Osteocyte (in vitro differentiated cells): ENCODE results near the gene NEUROG1. TPM values are rescaled to one million over a fixed set of nuclear protein-coding genes. Genes with fewer than 3 reads are reported as not detected.
A peak's percentile ranks its signal among the peaks of the same experiment; 100 is the strongest.

Experiments used
- DNase-seq: peaks from one replicate; pipeline ENCODE4 v3.0.0; 2021; ENCODE audit warnings: mixed read lengths; ENCODE audit not compliant: unreplicated experiment; ENCODE audit errors: extremely low spot score
- H3K27ac Mint-ChIP-seq: one replicate; pipeline ENCODE4 v1.8.0; 2021; ENCODE audit warnings: mild to moderate bottlenecking, mixed read lengths; ENCODE audit not compliant: unreplicated experiment
- H3K27me3 Mint-ChIP-seq: one replicate; pipeline ENCODE4 v1.8.0; 2021; ENCODE audit warnings: mixed read lengths; ENCODE audit not compliant: unreplicated experiment
- H3K36me3 Mint-ChIP-seq: one replicate; pipeline ENCODE4 v1.8.0; 2021; ENCODE audit warnings: mixed read lengths; ENCODE audit not compliant: unreplicated experiment
- H3K4me1 Mint-ChIP-seq: one replicate; pipeline ENCODE4 v1.8.0; 2021; ENCODE audit warnings: mixed read lengths; ENCODE audit not compliant: unreplicated experiment
- H3K4me3 Mint-ChIP-seq: one replicate; pipeline ENCODE4 v1.8.0; 2021; ENCODE audit warnings: mild to moderate bottlenecking, moderate library complexity, mixed read lengths; ENCODE audit not compliant: unreplicated experiment
- H3K9me3 Mint-ChIP-seq: one replicate; pipeline ENCODE4 v1.8.0; 2021; ENCODE audit warnings: mixed read lengths; ENCODE audit not compliant: unreplicated experiment
- CTCF ChIP-seq: fragments of 200-600 bp; sonication (generic); IDR thresholded peaks from 2 replicates; pipeline ENCODE4 v1.5.0; 2021; ENCODE audit warnings: antibody characterized with exemption, mild to moderate bottlenecking, moderate library complexity
- total RNA-seq: library from RNA; stranded (reverse); gene quantifications from 2 replicates; pipeline ENCODE4 v1.2.1, GENCODE V29; 2021

Gene NEUROG1
- total RNA-seq, 1 donor from 2014 or later, result not detected

GRCh38 chr5:135490245-135491037, 45.3 kb downstream of the NEUROG1 start:
- peaks cover 63% of the 10 kb centered on the region for H3K27me3 Mint-ChIP-seq

GRCh38 chr5:135489466-135490244, 46.1 kb downstream of the NEUROG1 start:
- peak overlapping the region; percentile 70 for H3K4me3 Mint-ChIP-seq
- peaks cover 68% of the 10 kb centered on the region for H3K27me3 Mint-ChIP-seq
- H3K36me3 Mint-ChIP-seq, result no peaks in the 10 kb centered on the region
- peaks cover 29% of the 10 kb centered on the region for H3K4me1 Mint-ChIP-seq
- H3K27ac Mint-ChIP-seq, result no peak overlapping the region
- no peak for TF ChIP-seq CTCF
- no peaks in the 10 kb centered on the region for H3K9me3 Mint-ChIP-seq
- no peak for DNase-seq

More at GRCh38 chr5:135490245-135491037, 45.3 kb downstream of the NEUROG1 start:
- DNase-seq, result no peak
- TF ChIP-seq CTCF, result no peak
- peak overlapping the region; percentile 70 for H3K4me3 Mint-ChIP-seq
- H3K36me3 Mint-ChIP-seq, result no peaks in the 10 kb centered on the region
- H3K9me3 Mint-ChIP-seq, result no peaks in the 10 kb centered on the region
- peaks cover 29% of the 10 kb centered on the region for H3K4me1 Mint-ChIP-seq
- no peak overlapping the region for H3K27ac Mint-ChIP-seq

- H3K4me1 Mint-ChIP-seq, result peaks cover 24% of the 10 kb centered on the region
- no peaks in the 10 kb centered on the region for H3K36me3 Mint-ChIP-seq
- peaks cover 70% of the 10 kb centered on the region for H3K27me3 Mint-ChIP-seq
- H3K4me3 Mint-ChIP-seq, result peak overlapping the region; percentile 70
- no peaks in the 10 kb centered on the region for H3K9me3 Mint-ChIP-seq
- no peak overlapping the region for H3K27ac Mint-ChIP-seq
- DNase-seq, result no peak
- TF ChIP-seq CTCF, result no peak
Measured at GRCh38 chr5:135488727-135489465, 46.9 kb downstream of the NEUROG1 start.

GRCh38 chr5:135487839-135488514, 47.8 kb downstream of the NEUROG1 start:
- no peak for DNase-seq
- peak overlapping the region; percentile 70 for H3K4me3 Mint-ChIP-seq
- no peak for TF ChIP-seq CTCF
- no peak overlapping the region for H3K27ac Mint-ChIP-seq
- H3K4me1 Mint-ChIP-seq, result peaks cover 20% of the 10 kb centered on the region
- H3K27me3 Mint-ChIP-seq, result peaks cover 70% of the 10 kb centered on the region
- no peaks in the 10 kb centered on the region for H3K36me3 Mint-ChIP-seq
- no peaks in the 10 kb centered on the region for H3K9me3 Mint-ChIP-seq
